IMR-90 (cell line): ENCODE results near the gene SMARCC2. TPM values are rescaled to one million over a fixed set of nuclear protein-coding genes. Genes with fewer than 3 reads are reported as not detected.

Experiments
- BHLHE40 ChIP-seq: fragments of 150-350 bp; IDR thresholded peaks from 2 replicates; pipeline ENCODE4 v1.6.1; 2016; ENCODE audit warnings: mild to moderate bottlenecking, low read depth, low read length
- polyA plus RNA-seq, 3 experiments: library from polyadenylated mRNA; depleted of rRNA; stranded (reverse); fragments of >200 nt; gene quantifications; 2 replicates each; pipeline ENCODE4 v1.2.3, GENCODE V29; 2012; ENCODE audit warnings: low replicate concordance in 1 of 3
- total RNA-seq: library from RNA; depleted of rRNA; stranded (reverse); fragments of >200 nt; gene quantifications from 2 replicates; pipeline ENCODE4 v1.2.3, GENCODE V29; 2012
- TF ChIP-seq, protein P1 (sequence below): conservative IDR thresholded peaks from 2 replicates; pipeline ENCODE4 v1.5.1; 2012; ENCODE audit warnings: mild to moderate bottlenecking, low read depth, low read length, improper control_type of control experiment

SMARCC2 gene
- total and polyA plus RNA-seq, 2 of the 4 experiments (the other 2 are of a cell fraction), result 42.3 to 43.8 TPM

DNA sequence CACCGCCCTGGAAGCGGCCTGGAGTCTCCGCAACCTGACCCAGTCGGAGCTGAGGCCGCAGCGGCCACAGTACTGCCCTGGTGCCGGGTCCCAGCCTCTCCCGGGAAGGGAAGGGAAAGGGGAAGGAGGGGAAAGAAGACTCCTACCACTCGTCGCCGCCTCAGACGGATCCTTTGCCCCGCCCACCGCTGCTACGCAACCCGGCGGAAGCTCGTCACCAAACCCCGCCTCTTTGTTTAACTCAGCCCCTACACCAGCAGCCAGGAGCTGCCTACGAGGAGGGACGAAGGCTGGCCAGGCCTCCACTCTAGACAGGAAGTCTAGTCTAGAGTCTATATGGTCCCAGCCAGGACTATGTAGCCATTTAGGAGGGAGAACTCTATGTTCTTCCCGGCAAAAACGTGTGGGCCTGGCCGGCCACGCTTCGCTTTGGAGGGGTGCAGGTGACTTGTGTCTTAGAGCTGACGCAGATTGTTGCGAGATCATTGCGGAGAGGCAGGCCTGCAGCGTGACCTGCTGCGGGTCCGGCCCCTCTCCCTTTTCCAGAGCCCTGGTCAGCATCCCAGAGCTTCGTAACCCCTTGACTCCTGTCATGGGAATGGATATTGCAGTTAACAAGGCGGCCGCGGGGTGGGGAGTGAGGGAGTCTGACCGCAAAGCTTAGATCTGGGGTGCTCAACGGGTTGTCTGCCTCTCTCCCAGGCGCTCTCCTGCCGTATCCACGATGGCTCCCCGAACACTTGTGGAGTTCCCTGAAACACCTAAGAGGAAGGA lies 32.7 kb upstream of the SMARCC2 start, which contains the start of gene RNF41 (continued):
- TF ChIP-seq, protein P1, sequence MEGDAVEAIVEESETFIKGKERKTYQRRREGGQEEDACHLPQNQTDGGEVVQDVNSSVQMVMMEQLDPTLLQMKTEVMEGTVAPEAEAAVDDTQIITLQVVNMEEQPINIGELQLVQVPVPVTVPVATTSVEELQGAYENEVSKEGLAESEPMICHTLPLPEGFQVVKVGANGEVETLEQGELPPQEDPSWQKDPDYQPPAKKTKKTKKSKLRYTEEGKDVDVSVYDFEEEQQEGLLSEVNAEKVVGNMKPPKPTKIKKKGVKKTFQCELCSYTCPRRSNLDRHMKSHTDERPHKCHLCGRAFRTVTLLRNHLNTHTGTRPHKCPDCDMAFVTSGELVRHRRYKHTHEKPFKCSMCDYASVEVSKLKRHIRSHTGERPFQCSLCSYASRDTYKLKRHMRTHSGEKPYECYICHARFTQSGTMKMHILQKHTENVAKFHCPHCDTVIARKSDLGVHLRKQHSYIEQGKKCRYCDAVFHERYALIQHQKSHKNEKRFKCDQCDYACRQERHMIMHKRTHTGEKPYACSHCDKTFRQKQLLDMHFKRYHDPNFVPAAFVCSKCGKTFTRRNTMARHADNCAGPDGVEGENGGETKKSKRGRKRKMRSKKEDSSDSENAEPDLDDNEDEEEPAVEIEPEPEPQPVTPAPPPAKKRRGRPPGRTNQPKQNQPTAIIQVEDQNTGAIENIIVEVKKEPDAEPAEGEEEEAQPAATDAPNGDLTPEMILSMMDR, result 0 out of 2 replicates have a peak, but pooled peaks have one; percentile 16
- peak; percentile 48 for TF ChIP-seq BHLHE40
